Caco-2 (cell line): ENCODE measurements around the gene CCDC190. TPM values are rescaled to one million over a fixed set of nuclear protein-coding genes. Genes with fewer than 3 reads are reported as not detected.

ENCODE experiments used
- BruUV-seq: library from RNA; stranded (reverse); fragments of 400-500 nt; replicated peaks from 2 replicates; lab custom pipeline; 2021; lab: Mats Ljungman, UMichigan
- CTCF ChIA-PET: fragments of 300-600 bp; sonication (Branson Sonifier 250); formaldehyde crosslinking; loops from one replicate; lab custom pipeline; 2022; ENCODE audit warnings: antibody characterized with exemption; lab: Charles Lee
- POLR2A ChIA-PET: fragments of 300-600 bp; sonication (Branson Sonifier 250); formaldehyde crosslinking; loops from one replicate; lab custom pipeline; 2022; ENCODE audit warnings: antibody characterized with exemption; lab: Charles Lee
- DNase-seq, 2 experiments: peaks; one replicate each; pipeline versions ENCODE4 v3.0.0 to v3.0.0-alpha.2; 2020 to 2022
- H3K27me3 ChIP-seq: replicated peaks from 2 replicates; pipeline ENCODE4 v1.6.0; 2011; ENCODE audit warnings: low read length; ENCODE audit not compliant: control insufficient read depth, insufficient read depth
- H3K36me3 ChIP-seq: 2 replicates; pipeline ENCODE4 v1.5.1; 2011; ENCODE audit warnings: low read length; ENCODE audit not compliant: control insufficient read depth, insufficient read depth
- H3K4me1 ChIP-seq: fragments of 250-450 bp; sonication (Bioruptor Pico); 2 replicates; pipeline ENCODE4 v1.5.1; 2020; ENCODE audit warnings: mild to moderate bottlenecking
- H3K4me3 ChIP-seq: 2 replicates; pipeline ENCODE4 v1.5.1; 2011; ENCODE audit warnings: low read depth, mild to moderate bottlenecking, control low read depth, low read length
- H3K9me3 ChIP-seq: fragments of 250-450 bp; sonication (Bioruptor Pico); 2 replicates; pipeline ENCODE4 v1.5.1; 2020; ENCODE audit warnings: mild to moderate bottlenecking, moderate library complexity
- H3K27ac Mint-ChIP-seq: one replicate; pipeline ENCODE4 v1.8.0; 2022; ENCODE audit warnings: mixed read lengths; ENCODE audit not compliant: unreplicated experiment
- H3K27me3 Mint-ChIP-seq: one replicate; pipeline ENCODE4 v1.8.0; 2022; ENCODE audit warnings: mixed read lengths; ENCODE audit not compliant: insufficient read depth, unreplicated experiment
- H3K36me3 Mint-ChIP-seq: one replicate; pipeline ENCODE4 v1.8.0; 2022; ENCODE audit warnings: mild to moderate bottlenecking, mixed read lengths; ENCODE audit not compliant: insufficient read depth, unreplicated experiment
- H3K4me1 Mint-ChIP-seq: one replicate; pipeline ENCODE4 v1.8.0; 2022; ENCODE audit warnings: low read depth, mixed read lengths; ENCODE audit not compliant: unreplicated experiment
- H3K4me3 Mint-ChIP-seq: one replicate; pipeline ENCODE4 v1.8.0; 2022; ENCODE audit warnings: mild to moderate bottlenecking, moderate library complexity, mixed read lengths; ENCODE audit not compliant: unreplicated experiment
- H3K9me3 Mint-ChIP-seq: one replicate; pipeline ENCODE4 v1.8.0; 2022; ENCODE audit warnings: mixed read lengths; ENCODE audit not compliant: unreplicated experiment
- CTCF ChIP-seq, 2 experiments: fragments of 200-600 bp in 1 of 2; IDR thresholded peaks; 1 replicate in 1 of 2; 2 replicates in 1 of 2; pipeline versions ENCODE4 v1.5.1 to v1.8.0; 2011 to 2022; ENCODE audit warnings: antibody characterized with exemption in 1 of 2, control low read depth in 1 of 2, inconsistent platforms in 1 of 2, low read depth in 1 of 2, low read length in 1 of 2, mild to moderate bottlenecking in 1 of 2, moderate library complexity in 1 of 2; ENCODE audit not compliant: insufficient read depth in 1 of 2, severe bottlenecking in 1 of 2, unreplicated experiment in 1 of 2
- intact Hi-C: fragments of 100-400 bp; cut with micrococcal nuclease; formaldehyde crosslinking; loops from one replicate; pipeline ENCODE4 v1.10.0; 2022; ENCODE audit not compliant: unreplicated experiment
- total RNA-seq: library from RNA; stranded (reverse); gene quantifications from 2 replicates; pipeline ENCODE4 v1.2.3, GENCODE V29; 2022

The CCDC190 gene
- total RNA-seq, 1 experiment from 2014 or later: not detected

GRCh38 chr1:162904579-162904978 lies 43.6 kb upstream of the CCDC190 start:
- intact Hi-C loops: loop anchor here (2.0 kb wide), 1 partner anchor 26 kb away; no protein-coding TSS in a partner anchor
- no peak for DNase-seq
- ChIA-PET POLR2A (no interaction called here), CTCF (interaction anchor here (1.1 kb wide), 1 partner anchor 26 kb away, joined by 4 read pairs; no protein-coding TSS in a partner anchor)
- no peak overlapping the region for H3K4me3 ChIP-seq
- H3K27me3 Mint-ChIP-seq: no peaks in the 10 kb centered on the region
- peak overlapping the region; percentile 89 for H3K27ac Mint-ChIP-seq
- H3K9me3 ChIP-seq: no peaks in the 10 kb centered on the region
- BruUV-seq: no TSS peak
- H3K4me3 Mint-ChIP-seq: no peak overlapping the region
- no peaks in the 10 kb centered on the region for H3K36me3 Mint-ChIP-seq
- H3K27me3 ChIP-seq: no peaks in the 10 kb centered on the region
- H3K36me3 ChIP-seq: no peaks in the 10 kb centered on the region
- no peaks in the 10 kb centered on the region for H3K9me3 Mint-ChIP-seq
- TF ChIP-seq CTCF (IDR thresholded peaks at IDR 0.05; ENCODE audit: insufficient read depth in 1 of 2, low read depth in 1 of 2, low read length in 1 of 2, severe bottlenecking in 1 of 2, unreplicated experiment in 1 of 2): no peak
- H3K4me1 ChIP-seq: peaks cover 10% of the 10 kb centered on the region
- H3K4me1 Mint-ChIP-seq: peaks cover 30% of the 10 kb centered on the region

GRCh38 chr1:162904023-162904422 lies 43.0 kb upstream of the CCDC190 start:
- no peak for TF ChIP-seq CTCF (IDR thresholded peaks at IDR 0.05; ENCODE audit: insufficient read depth in 1 of 2, low read depth in 1 of 2, low read length in 1 of 2, severe bottlenecking in 1 of 2, unreplicated experiment in 1 of 2)
- H3K27me3 ChIP-seq: no peaks in the 10 kb centered on the region
- CTCF ChIA-PET: no interaction called here

GRCh38 chr1:162903246-162903645 lies 42.3 kb upstream of the CCDC190 start:
- H3K27ac Mint-ChIP-seq: no peak overlapping the region
- no TSS peak for BruUV-seq
- peaks cover 30% of the 10 kb centered on the region for H3K4me1 Mint-ChIP-seq
- no peaks in the 10 kb centered on the region for H3K36me3 Mint-ChIP-seq
- Histone ChIP-seq H3K9me3 (no peaks in the 10 kb centered on the region), H3K4me1 (peaks cover 10% of the 10 kb centered on the region), H3K36me3 (no peaks in the 10 kb centered on the region), H3K27me3 (no peaks in the 10 kb centered on the region), H3K4me3 (no peak overlapping the region)
- DNase-seq: no peak
- ChIA-PET CTCF (no interaction called here), POLR2A (no interaction called here)
- TF ChIP-seq CTCF (IDR thresholded peaks at IDR 0.05; ENCODE audit: insufficient read depth in 1 of 2, low read depth in 1 of 2, low read length in 1 of 2, severe bottlenecking in 1 of 2, unreplicated experiment in 1 of 2): no peak
- H3K27me3 Mint-ChIP-seq: no peaks in the 10 kb centered on the region
- no peak overlapping the region for H3K4me3 Mint-ChIP-seq
- H3K9me3 Mint-ChIP-seq: no peaks in the 10 kb centered on the region
- intact Hi-C loops: no loop called here

More at GRCh38 chr1:162904023-162904422, 43.0 kb upstream of the CCDC190 start:
- Mint-ChIP-seq H3K36me3 (no peaks in the 10 kb centered on the region), H3K9me3 (no peaks in the 10 kb centered on the region), H3K27me3 (no peaks in the 10 kb centered on the region), H3K4me3 (no peak overlapping the region), H3K4me1 (peaks cover 30% of the 10 kb centered on the region), H3K27ac (no peak overlapping the region)
- no peak for DNase-seq
- H3K4me3 ChIP-seq: no peak overlapping the region
- BruUV-seq: no TSS peak
- POLR2A ChIA-PET: no interaction called here
- H3K4me1 ChIP-seq: peaks cover 10% of the 10 kb centered on the region
- intact Hi-C loops: loop anchor here (2.0 kb wide), 1 partner anchor 25 kb away; no protein-coding TSS in a partner anchor
- H3K36me3 ChIP-seq: no peaks in the 10 kb centered on the region
- no peaks in the 10 kb centered on the region for H3K9me3 ChIP-seq
